WI38 (cell line): ENCODE data around the gene ARL6.
A peak's percentile ranks its signal among the peaks of the same experiment; 100 is the strongest.

Source experiments
- H3K4me3 ChIP-seq: 2 replicates; pipeline ENCODE4 v1.5.1; 2011; ENCODE audit warnings: low read depth, mild to moderate bottlenecking, control low read depth, low read length
- TF ChIP-seq, protein P1 (sequence below): IDR thresholded peaks from 2 replicates; pipeline ENCODE4 v1.5.1; 2012; ENCODE audit warnings: low read depth, mild to moderate bottlenecking, control low read depth, low read length

Gene ARL6

DNA sequence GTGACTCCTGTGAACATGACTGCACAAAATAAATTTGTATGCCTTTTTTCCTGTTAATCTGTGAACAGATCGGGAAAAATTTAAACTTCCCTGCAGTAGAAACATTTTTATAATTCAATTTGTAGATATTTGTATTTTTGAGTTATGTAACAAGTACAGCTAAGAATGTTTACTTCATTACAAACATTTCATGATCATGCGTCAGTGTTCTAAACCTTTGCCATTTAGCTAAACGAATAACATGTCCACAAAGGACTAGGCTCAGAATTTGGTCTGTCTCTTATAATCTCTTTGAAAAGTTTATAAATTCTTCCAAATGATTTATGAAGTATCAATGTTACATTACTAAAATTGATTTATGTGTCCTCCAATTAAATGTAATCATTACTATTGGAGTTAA is 39.9 kb downstream of the ARL6 start:
- TF ChIP-seq, protein P1, sequence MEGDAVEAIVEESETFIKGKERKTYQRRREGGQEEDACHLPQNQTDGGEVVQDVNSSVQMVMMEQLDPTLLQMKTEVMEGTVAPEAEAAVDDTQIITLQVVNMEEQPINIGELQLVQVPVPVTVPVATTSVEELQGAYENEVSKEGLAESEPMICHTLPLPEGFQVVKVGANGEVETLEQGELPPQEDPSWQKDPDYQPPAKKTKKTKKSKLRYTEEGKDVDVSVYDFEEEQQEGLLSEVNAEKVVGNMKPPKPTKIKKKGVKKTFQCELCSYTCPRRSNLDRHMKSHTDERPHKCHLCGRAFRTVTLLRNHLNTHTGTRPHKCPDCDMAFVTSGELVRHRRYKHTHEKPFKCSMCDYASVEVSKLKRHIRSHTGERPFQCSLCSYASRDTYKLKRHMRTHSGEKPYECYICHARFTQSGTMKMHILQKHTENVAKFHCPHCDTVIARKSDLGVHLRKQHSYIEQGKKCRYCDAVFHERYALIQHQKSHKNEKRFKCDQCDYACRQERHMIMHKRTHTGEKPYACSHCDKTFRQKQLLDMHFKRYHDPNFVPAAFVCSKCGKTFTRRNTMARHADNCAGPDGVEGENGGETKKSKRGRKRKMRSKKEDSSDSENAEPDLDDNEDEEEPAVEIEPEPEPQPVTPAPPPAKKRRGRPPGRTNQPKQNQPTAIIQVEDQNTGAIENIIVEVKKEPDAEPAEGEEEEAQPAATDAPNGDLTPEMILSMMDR: no peak
- H3K4me3 ChIP-seq: no peak overlapping the region

DNA sequence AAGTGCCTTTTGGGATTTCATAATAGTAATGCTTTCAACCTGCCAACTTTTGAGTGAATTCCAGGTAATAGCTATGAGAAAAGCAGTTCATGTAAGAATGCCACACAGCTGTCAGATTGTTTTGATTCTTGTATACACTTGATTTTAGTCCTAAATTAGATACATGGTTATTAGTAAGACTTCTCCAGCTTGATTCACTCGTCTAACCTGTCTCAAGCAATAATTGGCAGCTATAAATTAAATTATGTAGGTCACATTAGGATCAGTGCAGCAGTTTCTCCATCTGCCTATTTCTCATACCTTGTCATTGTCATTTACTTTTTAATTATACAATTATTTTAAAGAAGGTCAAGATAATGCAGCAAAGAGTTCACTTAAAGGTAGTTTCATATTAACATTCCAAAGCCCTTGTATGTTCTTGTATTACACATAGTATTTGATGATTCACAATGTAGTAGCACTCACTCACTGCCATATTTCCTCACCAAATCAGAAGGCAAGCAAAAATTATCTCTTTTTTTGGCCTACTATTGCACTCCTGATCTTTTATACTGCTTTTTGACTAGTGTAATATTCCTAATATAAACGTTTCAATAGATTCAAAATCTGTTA is 46.3 kb downstream of the ARL6 start:
- no peak overlapping the region for H3K4me3 ChIP-seq
- TF ChIP-seq, protein P1: no peak

DNA sequence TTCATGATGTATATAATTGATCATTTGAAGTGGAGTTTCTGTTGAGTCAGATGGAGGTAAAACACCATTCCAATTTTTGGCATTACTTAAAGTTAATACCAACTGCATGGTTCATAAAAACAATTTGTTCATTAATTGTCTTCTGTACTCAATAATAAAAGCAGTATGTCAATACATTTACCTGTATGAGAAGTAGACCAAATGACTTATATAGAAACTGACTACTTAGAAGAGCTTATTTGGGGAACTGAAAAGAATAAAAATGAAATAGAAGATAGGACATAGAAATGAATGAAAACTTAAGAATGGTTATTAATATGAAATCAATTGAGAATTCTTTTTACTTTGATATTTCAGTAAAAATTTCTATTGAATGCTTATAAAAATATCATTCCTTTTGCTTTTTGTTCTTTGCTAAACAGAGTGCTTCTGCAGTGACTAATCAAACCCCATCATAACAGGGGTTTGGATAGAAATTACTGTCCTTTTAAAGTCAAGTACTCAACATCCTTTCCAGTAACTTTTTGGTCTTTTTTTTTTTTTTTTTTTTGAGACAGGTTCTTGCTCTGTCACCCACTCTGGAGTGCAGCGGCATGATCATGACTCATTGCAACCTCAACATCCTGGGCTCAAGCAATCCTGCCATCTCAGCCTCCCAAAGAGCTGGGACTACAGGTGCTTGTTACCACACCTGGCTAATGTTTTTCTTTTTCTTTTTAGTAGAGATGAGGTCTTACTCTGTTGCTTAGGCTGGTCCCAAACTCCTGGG is 50.8 kb downstream of the ARL6 start:
- TF ChIP-seq, protein P1: no peak
- H3K4me3 ChIP-seq: no peak overlapping the region

DNA sequence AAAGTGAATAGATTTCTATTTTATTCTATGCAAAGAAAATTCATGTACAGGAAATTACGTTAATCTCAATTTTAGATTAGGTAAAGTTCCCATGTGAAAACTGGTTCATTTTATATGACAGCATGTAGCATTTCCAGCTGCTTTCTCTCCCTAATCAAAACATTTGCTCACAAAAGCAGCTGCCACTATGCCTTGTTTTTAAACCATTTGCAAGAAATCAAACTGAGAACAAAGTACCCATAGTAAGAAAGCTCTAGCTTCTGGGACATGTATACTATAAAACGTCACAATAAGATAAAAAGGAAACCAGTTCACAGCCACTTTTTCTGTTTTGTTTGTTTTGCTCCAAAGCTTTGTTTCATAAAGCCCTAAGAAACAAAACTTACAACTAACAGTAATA is 52.3 kb downstream of the ARL6 start:
- no peak overlapping the region for H3K4me3 ChIP-seq
- TF ChIP-seq, protein P1: no peak

DNA sequence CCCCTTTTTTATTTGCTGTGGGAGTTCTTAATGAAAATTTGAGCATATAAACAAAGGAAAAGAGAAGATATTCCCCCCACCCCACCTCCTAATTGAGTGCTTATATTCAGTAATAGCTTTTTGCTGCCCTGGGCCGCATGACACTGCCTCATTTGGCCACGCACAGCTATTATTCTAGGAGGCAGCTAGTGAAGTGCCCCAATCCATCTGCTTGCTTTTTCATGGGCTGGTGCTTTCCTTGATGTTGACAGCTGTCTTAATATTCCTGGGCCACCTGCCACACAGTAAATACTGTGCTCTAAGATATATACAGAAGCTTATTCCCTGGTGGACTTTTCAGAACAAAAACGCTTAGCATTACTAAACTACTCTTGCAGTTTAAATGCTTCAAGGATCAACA is 53.4 kb downstream of the ARL6 start:
- TF ChIP-seq, protein P1: no peak
- H3K4me3 ChIP-seq: no peak overlapping the region

DNA sequence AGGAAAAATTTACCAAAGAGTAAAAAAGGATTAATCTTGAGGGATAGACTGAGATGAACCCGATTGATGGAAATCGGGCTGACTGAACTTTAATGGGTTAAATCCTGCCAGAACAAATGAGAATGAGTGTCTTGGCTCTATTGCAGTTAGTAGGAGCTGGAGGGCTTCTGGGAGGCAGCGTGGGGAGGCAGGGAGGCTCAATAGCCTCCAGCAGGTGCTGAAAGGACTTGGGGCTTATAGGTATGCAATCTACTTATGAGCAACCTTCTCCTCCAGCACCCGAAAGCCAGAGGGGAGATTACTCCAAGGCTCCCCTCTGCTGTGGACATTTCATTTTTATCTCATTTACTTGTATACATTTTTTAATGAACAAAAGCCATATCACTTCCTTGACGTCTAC is 56.2 kb downstream of the ARL6 start:
- TF ChIP-seq, protein P1: no peak
- H3K4me3 ChIP-seq: peak overlapping the region; percentile 92

DNA sequence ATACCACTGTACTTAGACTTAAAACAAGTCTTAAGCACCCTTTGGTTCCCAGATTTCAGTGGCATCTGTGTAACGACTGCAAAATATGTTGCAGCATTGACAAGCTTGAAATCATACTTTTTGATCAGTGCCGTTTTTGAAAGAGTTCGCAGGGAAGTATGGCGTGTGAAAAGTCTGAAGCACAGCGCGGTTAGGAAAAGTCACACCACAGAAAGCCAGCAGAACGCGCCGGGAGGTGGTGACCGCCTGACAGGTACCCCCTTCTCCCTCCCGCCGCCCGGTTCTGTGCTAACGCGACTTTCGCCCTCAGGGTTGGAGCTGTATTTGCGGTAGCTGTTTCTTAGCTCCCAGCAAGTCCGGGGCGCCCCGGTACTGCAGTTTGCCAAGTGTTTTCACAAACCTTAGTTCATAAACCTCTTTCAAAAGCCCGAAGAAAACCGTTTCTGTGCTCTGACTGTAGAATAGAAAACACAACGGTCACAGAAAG is 56.8 kb downstream of the ARL6 start:
- peak overlapping the region; percentile 92 for H3K4me3 ChIP-seq
- TF ChIP-seq, protein P1: no peak
